ENCODE results near the gene RIT1. TPM values are rescaled to one million over a fixed set of nuclear protein-coding genes. Genes with fewer than 3 reads are reported as not detected.

Gene RIT1
- total and polyA plus RNA-seq, 2 of the 13 experiments (the other 11 are each of a cell fraction or from before 2014, with no cell fraction given) = 12.2 to 32.2 TPM

- TF ChIP-seq HBP1 (CRISPR knock-in tag; IDR thresholded peaks at IDR 0.05; ENCODE audit: low read depth) (0 out of 2 replicates have a peak, but pooled peaks have one; percentile 45), ZNF563 (CRISPR knock-in tag; IDR thresholded peaks at IDR 0.05) (no peak), FOXP1 (IDR thresholded peaks at IDR 0.05) (no peak), FOXP1 (CRISPR knock-in tag; IDR thresholded peaks at IDR 0.05) (no peak), NR2F2 (IDR thresholded peaks at IDR 0.05; ENCODE audit: borderline replicate concordance, low read depth) (no peak), ATM (IDR thresholded peaks at IDR 0.05; ENCODE audit: borderline replicate concordance) (no peak), CSRNP1 (CRISPR knock-in tag; IDR thresholded peaks at IDR 0.05) (0 out of 2 replicates have a peak, but pooled peaks have one; percentile 40), HIVEP1 (CRISPR knock-in tag; IDR thresholded peaks at IDR 0.05) (no peak), TBL1XR1 (IDR thresholded peaks at IDR 0.05; ENCODE audit: borderline replicate concordance, low read length, partially characterized antibody) (no peak), ZNF792 (CRISPR knock-in tag; IDR thresholded peaks at IDR 0.05) (0 out of 2 replicates have a peak, but pooled peaks have one; percentile 16), GTF2F1 (IDR thresholded peaks at IDR 0.05; ENCODE audit: low read length) (no peak), SSRP1 (CRISPR knock-in tag; IDR thresholded peaks at IDR 0.05) (peak; percentile 92), POGZ (CRISPR knock-in tag; IDR thresholded peaks at IDR 0.05) (no peak), ZFP36L2 (CRISPR knock-in tag; IDR thresholded peaks at IDR 0.05) (no peak), SRF (IDR thresholded peaks at IDR 0.05; ENCODE audit: low read depth, low read length) (no peak), CEBPZ (IDR thresholded peaks at IDR 0.05; ENCODE audit: low read length) (no peak), NFKBIZ (CRISPR knock-in tag; IDR thresholded peaks at IDR 0.05) (0 out of 2 replicates have a peak, but pooled peaks have one; percentile 18), NCOA2 (CRISPR knock-in tag; IDR thresholded peaks at IDR 0.05) (peak; percentile 52), RXRA (CRISPR knock-in tag; IDR thresholded peaks at IDR 0.05) (no peak)
- TF ChIP-seq, protein P1, sequence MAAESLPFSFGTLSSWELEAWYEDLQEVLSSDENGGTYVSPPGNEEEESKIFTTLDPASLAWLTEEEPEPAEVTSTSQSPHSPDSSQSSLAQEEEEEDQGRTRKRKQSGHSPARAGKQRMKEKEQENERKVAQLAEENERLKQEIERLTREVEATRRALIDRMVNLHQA (CRISPR knock-in tag; IDR thresholded peaks at IDR 0.05) = no peak
- TF ChIP-seq, protein P2, sequence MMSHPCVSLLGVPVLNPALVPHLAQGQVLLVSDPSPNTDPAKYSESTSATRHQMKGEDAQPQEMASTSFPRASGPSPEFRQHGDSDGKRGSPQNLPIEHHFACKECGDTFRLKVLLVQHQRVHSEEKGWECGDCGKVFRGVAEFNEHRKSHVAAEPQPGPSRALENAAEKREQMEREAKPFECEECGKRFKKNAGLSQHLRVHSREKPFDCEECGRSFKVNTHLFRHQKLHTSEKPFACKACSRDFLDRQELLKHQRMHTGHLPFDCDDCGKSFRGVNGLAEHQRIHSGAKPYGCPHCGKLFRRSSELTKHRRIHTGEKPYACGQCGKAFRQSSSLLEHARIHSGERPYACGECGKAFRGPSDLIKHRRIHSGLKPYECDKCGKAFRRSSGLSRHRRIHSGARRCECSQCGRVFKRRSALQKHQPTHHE (CRISPR knock-in tag; IDR thresholded peaks at IDR 0.05; ENCODE audit: borderline replicate concordance) = no peak
- TF ChIP-seq, protein P3, sequence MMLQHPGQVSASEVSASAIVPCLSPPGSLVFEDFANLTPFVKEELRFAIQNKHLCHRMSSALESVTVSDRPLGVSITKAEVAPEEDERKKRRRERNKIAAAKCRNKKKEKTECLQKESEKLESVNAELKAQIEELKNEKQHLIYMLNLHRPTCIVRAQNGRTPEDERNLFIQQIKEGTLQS (CRISPR knock-in tag; IDR thresholded peaks at IDR 0.05) = no peak
- TF ChIP-seq, protein P4, sequence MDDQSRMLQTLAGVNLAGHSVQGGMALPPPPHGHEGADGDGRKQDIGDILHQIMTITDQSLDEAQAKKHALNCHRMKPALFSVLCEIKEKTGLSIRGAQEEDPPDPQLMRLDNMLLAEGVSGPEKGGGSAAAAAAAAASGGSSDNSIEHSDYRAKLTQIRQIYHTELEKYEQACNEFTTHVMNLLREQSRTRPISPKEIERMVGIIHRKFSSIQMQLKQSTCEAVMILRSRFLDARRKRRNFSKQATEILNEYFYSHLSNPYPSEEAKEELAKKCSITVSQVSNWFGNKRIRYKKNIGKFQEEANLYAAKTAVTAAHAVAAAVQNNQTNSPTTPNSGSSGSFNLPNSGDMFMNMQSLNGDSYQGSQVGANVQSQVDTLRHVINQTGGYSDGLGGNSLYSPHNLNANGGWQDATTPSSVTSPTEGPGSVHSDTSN (CRISPR knock-in tag; IDR thresholded peaks at IDR 0.05; ENCODE audit: borderline replicate concordance) = no peak
Observed at GRCh38 chr1:155940482-155940992, 29.4 kb upstream of the RIT1 start (continued).
